Spleen (tissue), 11 donors: ENCODE data around the gene TEAD1. TPM values are rescaled to one million over a fixed set of nuclear protein-coding genes. Genes with fewer than 3 reads are reported as not detected.
A peak's percentile ranks its signal among the peaks of the same experiment; 100 is the strongest.

Experiments used
- DNase-seq: peaks from one replicate; pipeline ENCODE4 v3.0.0-alpha.2; 2020
- H3K27ac ChIP-seq, 8 donors: fragments of 200-600 bp; sonication (generic) in 7 of 8; 1 replicate in 4 of 8; 2 replicates in 4 of 8; pipeline versions ENCODE4 v1.5.0 to v1.8.0; 2016 to 2021; ENCODE audit warnings: inconsistent platforms in 4 of 8, mild to moderate bottlenecking in 4 of 8, moderate library complexity in 1 of 8
- H3K27me3 ChIP-seq, 7 donors: fragments of 200-600 bp; sonication (generic) in 6 of 7; replicated peaks in 1 of 7; 1 replicate in 4 of 7; 2 replicates in 3 of 7; pipeline versions ENCODE4 v1.5.0 to v1.8.0; 2016 to 2021; ENCODE audit warnings: inconsistent platforms in 3 of 7, mild to moderate bottlenecking in 1 of 7
- H3K36me3 ChIP-seq, 6 donors: fragments of 200-600 bp; sonication (generic) in 5 of 6; 1 replicate in 4 of 6; 2 replicates in 2 of 6; pipeline versions ENCODE4 v1.5.0 to v1.8.0; 2016 to 2021; ENCODE audit warnings: inconsistent platforms in 2 of 6
- H3K4me1 ChIP-seq, 6 donors: fragments of 200-600 bp; sonication (generic) in 5 of 6; 1 replicate in 3 of 6; 2 replicates in 3 of 6; pipeline versions ENCODE4 v1.5.0 to v1.8.0; 2016 to 2021; ENCODE audit warnings: inconsistent platforms in 3 of 6
- H3K4me3 ChIP-seq, 8 donors: fragments of 200-600 bp; sonication (generic) in 7 of 8; 1 replicate in 4 of 8; 2 replicates in 4 of 8; pipeline versions ENCODE4 v1.5.0 to v1.8.0; 2016 to 2021; ENCODE audit warnings: inconsistent platforms in 4 of 8, mild to moderate bottlenecking in 4 of 8, moderate library complexity in 2 of 8
- H3K9me3 ChIP-seq, 8 donors: fragments of 200-600 bp; sonication (generic) in 7 of 8; 1 replicate in 4 of 8; 2 replicates in 4 of 8; pipeline versions ENCODE4 v1.5.0 to v1.8.0; 2016 to 2021; ENCODE audit warnings: inconsistent platforms in 4 of 8
- CTCF ChIP-seq, 11 experiments: fragments of 200-600 bp in 7 of 11; fragments of 450-650 bp in 4 of 11; sonication (generic) in 4 of 11; IDR thresholded peaks in 8 of 11; conservative IDR thresholded peaks in 3 of 11; 1 replicate in 7 of 11; 2 replicates in 4 of 11; pipeline versions ENCODE4 v1.4.0 to v1.8.0; 2016 to 2021; ENCODE audit warnings: antibody characterized with exemption in 11 of 11, inconsistent platforms in 4 of 11, mild to moderate bottlenecking in 1 of 11
- POLR2A ChIP-seq, 3 donors: fragments of 450-650 bp; IDR thresholded peaks; one replicate each; pipeline ENCODE4 v1.5.1; 2017; ENCODE audit warnings: antibody characterized with exemption in 3 of 3, mild to moderate bottlenecking in 1 of 3
- POLR2AphosphoS5 ChIP-seq, 3 donors: sonication (generic); formaldehyde crosslinking; IDR thresholded peaks; one replicate each; pipeline ENCODE4 v1.5.1; 2017; ENCODE audit warnings: antibody characterized with exemption in 3 of 3
- WGBS, 5 donors: extraction: QIAGEN DNeasy Blood & Tissue Kit in 3 of 5; methylation state at CpG; one replicate each; pipeline versions ENCODE4 v1.1.5 to v1.1.7; 2013 to 2018; 5-methylcytosine and 5-hydroxymethylcytosine counted together
- intact Hi-C: fragments of 100-400 bp; cut with DNase I; formaldehyde crosslinking; loops from one replicate; pipeline ENCODE4 v1.15.0; 2023; ENCODE audit warnings: low total_unique reads
- polyA plus RNA-seq, 3 donors: library from polyadenylated mRNA; stranded (reverse); fragments of 200-250 nt; gene quantifications; one replicate each; pipeline ENCODE4 v1.2.1, GENCODE V29; 2013
- total RNA-seq, 7 donors: library from RNA; depleted of rRNA in 3 of 7; stranded (reverse); fragments of >200 nt in 3 of 7; fragmentation: NEBNext Ultra II Directional in 4 of 7; extraction: Animal tissue kit (Norgen Biotek cat#: 25700) in 4 of 7; gene quantifications; one replicate each; pipeline versions ENCODE4 v1.1.0 to v1.2.1, GENCODE V29; 2016 to 2021
- donor health status: healthy with polysubstance abuse.
- donor health status: DM: no; HTN: no; CAD: no; lungs with moderate emphysema.
- donor health status: DM: no; HTN: no; CAD: no.
- donor health status: Bipolar disorder and iron deficiency.
- donor health status: healthy.
- donor health status: DM: no; HTN: no; CAD: no.
- donor health status: DM: yes; HTN: yes; CAD: no.

Gene TEAD1
- total and polyA plus RNA-seq, 10 donors = 0.93 to 46.0 (median 18.6) TPM

DNA sequence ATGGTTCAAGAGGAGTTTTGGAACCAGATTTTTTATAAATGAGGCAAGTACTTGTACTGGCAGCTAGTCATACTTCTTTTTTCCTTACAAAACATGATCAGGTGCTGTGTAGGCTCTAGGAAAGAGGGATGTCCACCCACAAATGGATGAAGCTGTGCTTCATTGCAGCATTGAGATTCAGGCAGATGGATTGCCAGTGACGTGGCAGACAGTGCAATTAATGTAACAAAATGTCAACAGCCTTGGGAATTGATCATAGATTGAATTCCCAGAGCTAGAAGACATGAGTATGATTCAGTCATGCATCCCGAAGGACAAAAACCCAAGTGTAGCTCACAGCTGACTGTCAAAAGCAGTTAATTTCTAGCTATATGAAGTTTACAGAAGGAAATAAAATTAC is 235.7 kb downstream of the TEAD1 start:
- H3K4me3 ChIP-seq = no peak overlapping the region
- no peaks in the 10 kb centered on the region for H3K36me3 ChIP-seq
- intact Hi-C loops = no loop called here
- no peaks in the 10 kb centered on the region for H3K9me3 ChIP-seq
- H3K27ac ChIP-seq = no peak overlapping the region
- 70 to 85% (median 75%) methylated on average over 2 of the region's 2 CpGs for WGBS, 5 donors
- peaks cover 0 to 4% (median under 1%) of the 10 kb centered on the region in 6 donors for H3K4me1 ChIP-seq
- no peak for DNase-seq
- TF ChIP-seq POLR2AphosphoS5 (IDR thresholded peaks at IDR 0.05) (no peak), POLR2A (IDR thresholded peaks at IDR 0.05) (no peak), CTCF (IDR thresholded peaks at IDR 0.05 in 8 of 11, conservative IDR thresholded peaks at IDR 0.05 in 3 of 11) (no peak)
- peaks cover 0 to 4% (median 0%) of the 10 kb centered on the region in 7 donors for H3K27me3 ChIP-seq

DNA sequence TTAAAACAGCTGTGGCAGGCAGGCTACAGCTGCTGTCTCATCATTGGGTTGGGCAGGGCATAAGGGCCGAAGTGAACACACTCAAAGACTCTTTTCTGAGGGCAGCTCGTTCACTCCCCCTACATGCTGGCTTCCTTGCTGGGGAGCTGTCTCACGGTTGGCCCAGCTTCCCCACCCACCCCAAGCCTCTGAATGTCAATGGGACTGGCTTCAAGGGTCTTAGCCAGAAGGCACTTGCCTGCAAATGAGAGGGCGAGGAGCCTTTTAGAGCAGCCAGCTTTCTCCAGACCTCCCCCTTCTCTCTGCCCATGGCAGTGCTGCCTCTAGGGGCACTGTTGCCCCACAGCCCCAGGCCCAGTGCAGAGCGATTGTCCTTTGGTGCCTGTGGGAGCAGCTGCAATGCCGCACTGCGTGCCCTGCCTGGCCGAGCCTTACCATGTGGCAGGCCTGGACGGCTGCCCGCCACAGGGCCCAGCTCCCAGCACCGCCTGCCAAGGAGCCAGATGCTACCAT is 240.2 kb downstream of the TEAD1 start:
- H3K36me3 ChIP-seq = no peaks in the 10 kb centered on the region
- H3K4me1 ChIP-seq = peaks cover 0 to 4% (median 2%) of the 10 kb centered on the region in 6 donors
- H3K27ac ChIP-seq = peak overlapping the region in 3 of 8 donors; percentile 21 to 46 (median 38)
- no peaks in the 10 kb centered on the region for H3K9me3 ChIP-seq
- WGBS, 5 donors = 47 to 56% (median 52%) methylated on average over 10 to 11 of the region's 11 CpGs
- H3K4me3 ChIP-seq = no peak overlapping the region
- H3K27me3 ChIP-seq = peaks cover 0 to 7% (median 0%) of the 10 kb centered on the region in 7 donors
- DNase-seq = no peak
- peak in 2 of 3 donors; percentile 44 to 62 for TF ChIP-seq POLR2AphosphoS5 (IDR thresholded peaks at IDR 0.05)
- no peak for TF ChIP-seq POLR2A (IDR thresholded peaks at IDR 0.05)
- TF ChIP-seq CTCF (IDR thresholded peaks at IDR 0.05 in 8 of 11, conservative IDR thresholded peaks at IDR 0.05 in 3 of 11) = peak in 7 of 11 experiments; percentile 20 to 55 (median 43)
- intact Hi-C loops = no loop called here

GRCh38 chr11:12915093-12915492 is 240.9 kb downstream of the TEAD1 start:
- Histone ChIP-seq H3K4me3 (no peak overlapping the region), H3K36me3 (no peaks in the 10 kb centered on the region), H3K27ac (peak overlapping the region in 3 of 8 donors; percentile 21 to 46 (median 38)), H3K9me3 (no peaks in the 10 kb centered on the region), H3K4me1 (peaks cover 0 to 4% (median 2%) of the 10 kb centered on the region in 6 donors), H3K27me3 (peaks cover 0 to 7% (median 0%) of the 10 kb centered on the region in 7 donors)
- WGBS, 5 donors = 84 to 90% (median 87%) methylated on average over 7 of the region's 7 CpGs
- no peak for TF ChIP-seq CTCF (IDR thresholded peaks at IDR 0.05 in 8 of 11, conservative IDR thresholded peaks at IDR 0.05 in 3 of 11)
- TF ChIP-seq POLR2A (IDR thresholded peaks at IDR 0.05) = no peak
- TF ChIP-seq POLR2AphosphoS5 (IDR thresholded peaks at IDR 0.05) = no peak
- DNase-seq = no peak
- intact Hi-C loops = no loop called here

GRCh38 chr11:12917822-12918221 is 243.6 kb downstream of the TEAD1 start:
- Histone ChIP-seq H3K9me3 (no peaks in the 10 kb centered on the region), H3K4me1 (peaks cover 0 to 4% (median 2%) of the 10 kb centered on the region in 6 donors), H3K27me3 (peaks cover 0 to 7% (median 0%) of the 10 kb centered on the region in 7 donors), H3K4me3 (no peak overlapping the region), H3K27ac (no peak overlapping the region), H3K36me3 (no peaks in the 10 kb centered on the region)
- no peak for TF ChIP-seq POLR2AphosphoS5 (IDR thresholded peaks at IDR 0.05)
- TF ChIP-seq POLR2A (IDR thresholded peaks at IDR 0.05) = no peak
- TF ChIP-seq CTCF (IDR thresholded peaks at IDR 0.05 in 8 of 11, conservative IDR thresholded peaks at IDR 0.05 in 3 of 11) = no peak
- intact Hi-C loops = no loop called here
- DNase-seq = no peak
- 62 to 93% (median 77%) methylated on average over 1 of the region's 1 CpG for WGBS, 5 donors
